ENCODE results near the gene DIPK1B. TPM values are rescaled to one million over a fixed set of nuclear protein-coding genes. Genes with fewer than 3 reads are reported as not detected.

Gene DIPK1B
- total RNA-seq, 1 experiment from 2014 or later, result 45.4 TPM

- ChIA-PET CTCF (interaction anchor here (0.9 to 9.6 kb wide), 5 partner anchors 10 to 38 kb away, joined by 3 to 103 read pairs (median 4); no protein-coding TSS in a partner anchor), POLR2A (no interaction called here)
- Mint-ChIP-seq H3K27ac (no peak overlapping the region), H3K4me1 (peaks cover 7% of the 10 kb centered on the region; the same call in 1 of the 2 replicates), H3K36me3 (no peaks in the 10 kb centered on the region), H3K27me3 (ENCODE audit: low read depth) (no peaks in the 10 kb centered on the region), H3K9me3 (no peaks in the 10 kb centered on the region), H3K4me3 (no peak overlapping the region)
- no peak for ATAC-seq
- DNase-seq (ENCODE audit: low spot score), result no peak
- TF ChIP-seq RELA (CRISPR knock-in tag; IDR thresholded peaks at IDR 0.05; ENCODE audit: borderline replicate concordance) (0 out of 2 replicates have a peak, but pooled peaks have one; percentile 57), HMGA2 (CRISPR knock-in tag; IDR thresholded peaks at IDR 0.05) (no peak)
- TF ChIP-seq, protein P1, sequence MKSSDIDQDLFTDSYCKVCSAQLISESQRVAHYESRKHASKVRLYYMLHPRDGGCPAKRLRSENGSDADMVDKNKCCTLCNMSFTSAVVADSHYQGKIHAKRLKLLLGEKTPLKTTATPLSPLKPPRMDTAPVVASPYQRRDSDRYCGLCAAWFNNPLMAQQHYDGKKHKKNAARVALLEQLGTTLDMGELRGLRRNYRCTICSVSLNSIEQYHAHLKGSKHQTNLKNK (CRISPR knock-in tag; IDR thresholded peaks at IDR 0.05), result no peak
Measured at GRCh38 chr9:136681945-136682699, 30.2 kb upstream of the DIPK1B start.

GRCh38 chr9:136682710-136683109 lies 29.7 kb upstream of the DIPK1B start:
- POLR2A ChIA-PET, result no interaction called here
- CTCF ChIA-PET, result interaction anchor here (0.9 to 9.6 kb wide), 6 partner anchors 10 to 38 kb away, joined by 3 to 103 read pairs (median 4); no protein-coding TSS in a partner anchor
- TF ChIP-seq RELA (CRISPR knock-in tag; IDR thresholded peaks at IDR 0.05; ENCODE audit: borderline replicate concordance) (no peak), ZNF121 (CRISPR knock-in tag; IDR thresholded peaks at IDR 0.05) (no peak), ATF2 (CRISPR knock-in tag; IDR thresholded peaks at IDR 0.05; ENCODE audit: borderline replicate concordance, low read depth) (no peak), JUN (CRISPR knock-in tag; IDR thresholded peaks at IDR 0.05) (no peak), ZBTB43 (CRISPR knock-in tag; IDR thresholded peaks at IDR 0.05) (no peak), HMGXB4 (CRISPR knock-in tag; IDR thresholded peaks at IDR 0.05) (no peak), PREB (CRISPR knock-in tag; IDR thresholded peaks at IDR 0.05; ENCODE audit: borderline replicate concordance) (no peak), AFF4 (CRISPR knock-in tag; IDR thresholded peaks at IDR 0.05; ENCODE audit: borderline replicate concordance) (no peak), ZNF138 (CRISPR knock-in tag; conservative IDR thresholded peaks at IDR 0.05) (no peak)
- TF ChIP-seq, protein P2, sequence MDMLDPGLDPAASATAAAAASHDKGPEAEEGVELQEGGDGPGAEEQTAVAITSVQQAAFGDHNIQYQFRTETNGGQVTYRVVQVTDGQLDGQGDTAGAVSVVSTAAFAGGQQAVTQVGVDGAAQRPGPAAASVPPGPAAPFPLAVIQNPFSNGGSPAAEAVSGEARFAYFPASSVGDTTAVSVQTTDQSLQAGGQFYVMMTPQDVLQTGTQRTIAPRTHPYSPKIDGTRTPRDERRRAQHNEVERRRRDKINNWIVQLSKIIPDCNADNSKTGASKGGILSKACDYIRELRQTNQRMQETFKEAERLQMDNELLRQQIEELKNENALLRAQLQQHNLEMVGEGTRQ (CRISPR knock-in tag; IDR thresholded peaks at IDR 0.05), result no peak
- TF ChIP-seq, protein P3, sequence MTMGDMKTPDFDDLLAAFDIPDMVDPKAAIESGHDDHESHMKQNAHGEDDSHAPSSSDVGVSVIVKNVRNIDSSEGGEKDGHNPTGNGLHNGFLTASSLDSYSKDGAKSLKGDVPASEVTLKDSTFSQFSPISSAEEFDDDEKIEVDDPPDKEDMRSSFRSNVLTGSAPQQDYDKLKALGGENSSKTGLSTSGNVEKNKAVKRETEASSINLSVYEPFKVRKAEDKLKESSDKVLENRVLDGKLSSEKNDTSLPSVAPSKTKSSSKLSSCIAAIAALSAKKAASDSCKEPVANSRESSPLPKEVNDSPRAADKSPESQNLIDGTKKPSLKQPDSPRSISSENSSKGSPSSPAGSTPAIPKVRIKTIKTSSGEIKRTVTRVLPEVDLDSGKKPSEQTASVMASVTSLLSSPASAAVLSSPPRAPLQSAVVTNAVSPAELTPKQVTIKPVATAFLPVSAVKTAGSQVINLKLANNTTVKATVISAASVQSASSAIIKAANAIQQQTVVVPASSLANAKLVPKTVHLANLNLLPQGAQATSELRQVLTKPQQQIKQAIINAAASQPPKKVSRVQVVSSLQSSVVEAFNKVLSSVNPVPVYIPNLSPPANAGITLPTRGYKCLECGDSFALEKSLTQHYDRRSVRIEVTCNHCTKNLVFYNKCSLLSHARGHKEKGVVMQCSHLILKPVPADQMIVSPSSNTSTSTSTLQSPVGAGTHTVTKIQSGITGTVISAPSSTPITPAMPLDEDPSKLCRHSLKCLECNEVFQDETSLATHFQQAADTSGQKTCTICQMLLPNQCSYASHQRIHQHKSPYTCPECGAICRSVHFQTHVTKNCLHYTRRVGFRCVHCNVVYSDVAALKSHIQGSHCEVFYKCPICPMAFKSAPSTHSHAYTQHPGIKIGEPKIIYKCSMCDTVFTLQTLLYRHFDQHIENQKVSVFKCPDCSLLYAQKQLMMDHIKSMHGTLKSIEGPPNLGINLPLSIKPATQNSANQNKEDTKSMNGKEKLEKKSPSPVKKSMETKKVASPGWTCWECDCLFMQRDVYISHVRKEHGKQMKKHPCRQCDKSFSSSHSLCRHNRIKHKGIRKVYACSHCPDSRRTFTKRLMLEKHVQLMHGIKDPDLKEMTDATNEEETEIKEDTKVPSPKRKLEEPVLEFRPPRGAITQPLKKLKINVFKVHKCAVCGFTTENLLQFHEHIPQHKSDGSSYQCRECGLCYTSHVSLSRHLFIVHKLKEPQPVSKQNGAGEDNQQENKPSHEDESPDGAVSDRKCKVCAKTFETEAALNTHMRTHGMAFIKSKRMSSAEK (CRISPR knock-in tag; IDR thresholded peaks at IDR 0.05; ENCODE audit: borderline replicate concordance), result no peak
- TF ChIP-seq, protein P4, sequence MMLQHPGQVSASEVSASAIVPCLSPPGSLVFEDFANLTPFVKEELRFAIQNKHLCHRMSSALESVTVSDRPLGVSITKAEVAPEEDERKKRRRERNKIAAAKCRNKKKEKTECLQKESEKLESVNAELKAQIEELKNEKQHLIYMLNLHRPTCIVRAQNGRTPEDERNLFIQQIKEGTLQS (CRISPR knock-in tag; conservative IDR thresholded peaks at IDR 0.05), result no peak
- TF ChIP-seq, protein P5, sequence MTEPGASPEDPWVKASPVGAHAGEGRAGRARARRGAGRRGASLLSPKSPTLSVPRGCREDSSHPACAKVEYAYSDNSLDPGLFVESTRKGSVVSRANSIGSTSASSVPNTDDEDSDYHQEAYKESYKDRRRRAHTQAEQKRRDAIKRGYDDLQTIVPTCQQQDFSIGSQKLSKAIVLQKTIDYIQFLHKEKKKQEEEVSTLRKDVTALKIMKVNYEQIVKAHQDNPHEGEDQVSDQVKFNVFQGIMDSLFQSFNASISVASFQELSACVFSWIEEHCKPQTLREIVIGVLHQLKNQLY (CRISPR knock-in tag; IDR thresholded peaks at IDR 0.05), result no peak

More at GRCh38 chr9:136682710-136683109, 29.7 kb upstream of the DIPK1B start:
- ATAC-seq (no peak), DNase-seq (ENCODE audit: low spot score) (no peak)
- H3K36me3 Mint-ChIP-seq, result no peaks in the 10 kb centered on the region
- H3K27ac Mint-ChIP-seq, result no peak overlapping the region
- peaks cover 7% of the 10 kb centered on the region; the same call in 1 of the 2 replicates for H3K4me1 Mint-ChIP-seq
- H3K4me3 Mint-ChIP-seq, result no peak overlapping the region
- no peaks in the 10 kb centered on the region for H3K9me3 Mint-ChIP-seq
- no peaks in the 10 kb centered on the region for H3K27me3 Mint-ChIP-seq (ENCODE audit: low read depth)
